HG03039 (cell line): ENCODE measurements around the gene GDAP1L1.
"Not testable (repeated sequence)": the region's sequence is repeated elsewhere in the genome, so short reads cannot be mapped to it uniquely, and the experiment has no call there.

Source experiments
- ATAC-seq: cut with Tn5 transposase; IDR thresholded peaks from one replicate; pipeline ENCODE4 v1.9.1; 2021; ENCODE audit warnings: mild to moderate bottlenecking, moderate library complexity; ENCODE audit not compliant: unreplicated experiment

GDAP1L1 gene

DNA sequence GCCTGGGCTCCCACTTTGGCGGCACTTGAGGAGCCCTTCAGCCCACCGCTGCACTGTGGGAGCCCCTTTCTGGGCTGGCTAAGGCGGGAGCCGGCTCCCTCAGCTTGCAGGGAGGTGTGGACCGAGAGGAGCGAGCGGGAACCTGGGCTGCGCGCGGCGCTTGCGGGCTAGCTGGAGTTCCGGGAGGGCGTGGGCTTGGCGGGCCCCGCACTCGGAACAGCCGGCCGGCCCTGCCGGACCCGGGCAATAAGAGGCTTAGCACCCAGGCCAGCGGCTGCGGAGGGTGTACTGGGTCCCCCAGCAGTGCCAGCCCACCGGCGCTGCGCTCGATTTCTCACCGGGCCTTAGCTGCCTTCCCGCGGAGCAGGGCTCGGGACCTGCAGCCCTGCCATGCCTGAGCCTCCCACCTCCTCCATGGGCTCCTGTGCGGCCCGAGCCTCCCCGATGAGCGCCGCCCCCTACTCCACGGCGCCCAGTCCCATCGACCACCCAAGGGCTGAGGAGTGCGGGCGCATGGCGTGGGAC, 52.0 kb downstream of the GDAP1L1 start:
- ATAC-seq, result not testable (repeated sequence)

DNA sequence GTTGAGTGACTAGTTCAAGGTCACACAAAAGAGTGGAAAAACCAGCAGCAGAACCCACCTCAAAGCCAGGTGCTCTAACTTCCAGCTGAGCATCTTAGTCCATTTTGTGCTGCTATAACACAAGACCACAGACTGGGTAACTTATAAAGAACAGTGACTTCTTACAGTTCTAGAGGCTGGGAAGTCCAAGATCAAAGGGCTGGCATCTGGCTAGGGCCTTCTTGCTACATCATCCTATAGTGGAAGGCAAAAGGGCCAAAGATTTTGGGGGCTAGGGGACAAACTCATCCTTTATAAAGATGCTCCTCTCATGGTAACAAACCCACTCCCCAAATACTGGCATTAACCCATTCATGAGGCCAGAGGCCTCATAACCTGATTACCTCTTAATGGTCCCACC, 54.2 kb downstream of the GDAP1L1 start:
- no peak for ATAC-seq

DNA sequence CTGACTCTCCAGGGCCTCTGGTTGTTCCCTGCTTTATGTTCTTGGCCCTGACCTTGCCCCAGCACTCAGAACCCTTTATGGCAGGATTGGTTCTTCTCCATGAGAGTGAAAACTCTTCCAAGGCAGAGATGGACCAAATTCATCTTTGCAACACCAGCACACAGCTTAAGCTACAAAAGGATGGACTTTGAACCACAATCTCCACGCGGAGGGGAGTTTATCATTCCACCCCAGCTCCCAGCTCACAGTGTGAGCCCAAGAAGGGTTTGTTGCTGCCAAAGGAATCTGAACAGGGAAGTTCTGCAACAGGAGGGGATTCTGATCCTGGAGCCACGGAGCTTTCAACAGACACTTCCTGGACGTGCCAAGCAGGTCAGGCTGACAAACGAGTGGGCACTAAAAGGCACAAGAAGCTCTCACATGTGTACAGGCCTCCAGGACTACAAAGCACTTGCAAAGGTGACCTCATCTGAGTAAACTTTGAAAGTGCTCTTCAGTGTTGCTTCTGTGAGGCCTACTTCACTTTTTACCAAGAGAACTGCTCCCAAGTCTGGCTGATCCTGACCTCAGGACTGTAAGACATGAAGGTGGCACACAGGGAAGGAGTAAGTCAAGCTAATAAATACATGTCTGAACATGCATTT, 55.0 kb downstream of the GDAP1L1 start:
- no peak for ATAC-seq

DNA sequence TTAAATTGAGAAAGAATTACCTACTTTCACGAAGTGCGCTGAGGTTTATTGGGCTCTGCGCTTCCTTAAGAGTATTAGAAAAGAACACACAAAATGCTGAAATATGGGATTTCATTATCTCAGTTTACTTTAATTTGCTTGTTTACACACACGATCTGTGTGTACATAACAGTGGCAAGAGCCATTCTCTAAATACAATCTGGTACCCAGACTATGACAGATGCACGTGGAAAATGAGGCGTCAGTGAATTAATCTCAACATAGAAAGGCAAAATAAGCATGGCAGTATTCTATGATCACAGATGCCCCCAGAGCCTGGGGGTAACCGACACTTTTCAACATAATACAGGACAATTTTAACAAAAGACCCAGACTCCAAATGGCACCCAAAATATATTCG, 55.6 kb downstream of the GDAP1L1 start:
- no peak for ATAC-seq

DNA sequence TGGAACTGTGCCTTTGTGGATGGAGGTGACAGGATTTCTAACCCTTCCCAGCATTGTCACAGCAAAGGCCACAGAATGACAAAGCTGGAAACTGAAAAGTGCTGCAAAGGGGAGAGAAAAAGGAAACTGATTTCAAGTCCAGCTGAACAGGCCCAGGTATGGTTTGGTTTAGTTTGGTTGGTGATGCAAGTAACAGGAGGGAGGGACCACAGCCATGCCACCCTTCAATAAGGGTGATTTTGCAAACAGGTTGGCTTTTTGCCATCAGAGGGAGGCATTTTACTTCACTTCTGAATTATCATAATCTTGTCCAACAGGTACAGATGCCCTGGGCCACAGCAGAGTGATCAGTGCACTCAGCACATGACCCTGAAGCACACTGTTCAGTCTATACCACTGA, 57.3 kb downstream of the GDAP1L1 start:
- ATAC-seq, result no peak

DNA sequence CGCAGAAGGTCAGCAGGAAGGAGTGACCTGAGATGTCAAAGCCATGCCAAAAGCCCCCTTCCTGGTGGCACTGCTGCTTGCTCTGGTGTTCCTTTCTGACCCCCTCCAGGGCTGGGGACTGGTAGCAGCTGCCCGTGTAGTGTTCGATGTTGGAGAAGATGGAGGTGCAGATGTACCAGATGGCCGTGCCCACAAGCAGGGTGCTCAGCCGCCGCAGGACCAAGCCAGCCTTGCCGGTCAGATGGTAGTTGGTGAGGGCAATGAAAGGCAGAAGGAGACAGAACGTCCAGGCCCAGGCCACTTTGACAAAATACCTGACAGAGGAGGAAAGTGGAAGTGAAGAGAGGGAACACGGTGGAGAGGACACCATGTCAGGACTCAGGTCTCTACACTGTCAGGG, 59.8 kb downstream of the GDAP1L1 start:
- ATAC-seq, result no peak

DNA sequence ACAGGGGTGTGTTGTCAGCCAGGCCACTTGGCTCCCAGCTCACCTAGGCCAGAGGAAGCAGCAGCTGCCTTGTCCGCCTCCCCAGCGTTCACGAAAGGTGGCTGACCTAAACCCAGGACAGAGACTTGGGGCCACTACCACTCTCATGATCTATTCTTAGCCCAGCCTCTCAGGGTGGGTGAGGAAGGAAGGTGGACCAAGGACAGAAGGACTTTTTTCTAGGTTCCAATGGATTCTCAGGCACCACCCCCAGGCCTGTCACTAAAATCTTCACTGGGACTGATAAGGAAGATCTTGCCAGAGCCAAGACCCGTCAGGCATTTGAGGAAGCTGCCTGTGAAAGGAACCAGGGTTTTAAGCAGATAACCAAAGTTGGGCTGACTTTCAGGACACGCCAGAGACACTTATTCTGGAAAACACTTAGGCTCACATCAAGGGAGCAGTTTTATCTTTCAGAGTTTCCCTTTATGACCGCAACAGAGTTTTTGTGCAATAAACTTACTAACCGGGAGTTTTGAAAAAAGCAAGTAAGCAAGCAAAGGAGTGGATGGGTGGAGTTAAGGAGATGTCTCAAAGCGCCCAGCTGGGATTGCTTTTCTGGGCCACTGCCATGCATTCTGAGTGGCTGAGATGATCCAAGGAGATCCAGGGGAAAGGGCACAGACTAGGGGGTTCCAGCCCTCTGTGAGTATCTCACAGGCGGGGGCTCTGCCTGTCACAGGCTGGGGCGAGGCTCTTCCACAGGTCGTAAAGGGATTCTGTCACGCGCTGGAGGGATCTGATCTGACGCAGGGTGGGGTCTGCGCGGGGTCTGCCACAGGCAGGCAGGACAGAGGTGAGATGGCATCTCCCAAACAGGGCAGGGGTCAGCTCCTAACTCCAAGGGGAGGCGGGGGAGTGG, 62.9 kb downstream of the GDAP1L1 start:
- no peak for ATAC-seq

DNA sequence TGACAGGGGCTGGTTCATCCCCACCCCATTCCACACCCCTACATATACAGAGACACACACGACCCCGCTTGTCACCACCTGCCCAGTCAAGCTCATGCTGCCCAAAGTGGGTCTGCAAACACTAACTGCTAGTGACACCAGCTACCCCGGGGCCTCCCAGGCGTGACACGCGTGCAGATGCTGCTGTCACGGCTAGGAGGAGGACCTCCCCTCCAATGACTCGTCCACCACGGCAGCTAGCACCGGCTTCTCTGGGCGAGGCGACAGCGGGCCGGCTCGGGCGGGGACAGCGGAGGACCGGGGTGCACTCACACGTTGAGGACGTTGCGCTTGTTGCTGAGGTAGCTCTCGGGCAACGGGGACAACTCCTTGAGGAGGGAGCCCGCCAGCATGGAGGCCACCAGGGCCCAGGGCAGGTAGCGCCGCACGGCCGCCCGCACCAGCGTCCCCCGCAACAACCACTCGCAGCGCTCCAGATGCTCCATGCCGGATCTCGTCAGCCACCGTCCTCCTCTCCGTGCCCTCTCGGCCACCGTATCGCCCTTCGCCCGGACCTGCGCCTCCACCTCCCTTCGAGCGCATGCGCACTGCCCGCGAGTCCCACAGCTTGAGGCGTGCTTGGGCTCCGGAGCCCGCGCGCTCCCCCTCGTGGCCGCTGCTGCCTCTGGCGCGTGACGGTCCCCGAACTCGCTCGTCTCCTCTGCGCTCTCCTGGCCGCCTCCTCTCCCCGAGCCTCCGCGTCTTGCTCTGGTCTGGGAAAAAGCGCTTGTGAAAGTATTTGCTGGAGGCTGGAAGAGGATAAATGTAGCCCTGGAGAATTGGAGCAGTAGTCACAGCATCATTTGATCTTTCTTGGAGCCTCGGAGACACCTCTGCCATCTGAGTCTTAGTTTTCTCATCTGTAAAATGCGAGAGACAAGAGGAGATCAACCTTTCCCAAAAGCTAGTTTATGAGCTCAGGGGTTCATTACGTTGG, 63.8 kb downstream of the GDAP1L1 start, which contains the start of gene FITM2:
FITM2 (minus strand) TSS at position 539 of the 976 bp plus-strand sequence; CDS start at position 485, 54 bp downstream.
- ATAC-seq, result peak; percentile 80

DNA sequence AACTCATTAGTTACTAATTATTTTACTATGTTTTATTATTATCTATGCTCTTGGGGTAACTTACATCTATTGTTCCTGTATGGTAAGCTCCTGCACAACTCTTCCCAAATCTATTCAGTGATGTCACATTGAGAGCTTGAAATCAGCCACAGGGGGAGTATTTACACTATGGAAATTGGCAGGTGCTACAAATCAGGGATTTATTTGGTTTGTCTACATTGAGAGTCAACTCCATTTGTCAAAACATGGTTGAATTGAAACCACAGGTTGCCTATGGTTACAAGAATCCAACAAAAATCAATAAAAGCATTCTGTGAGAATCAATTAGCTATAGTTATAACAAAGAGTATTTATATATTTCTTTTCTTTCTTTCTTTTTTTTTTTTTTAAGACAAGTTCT, 67.8 kb downstream of the GDAP1L1 start:
- no peak for ATAC-seq

DNA sequence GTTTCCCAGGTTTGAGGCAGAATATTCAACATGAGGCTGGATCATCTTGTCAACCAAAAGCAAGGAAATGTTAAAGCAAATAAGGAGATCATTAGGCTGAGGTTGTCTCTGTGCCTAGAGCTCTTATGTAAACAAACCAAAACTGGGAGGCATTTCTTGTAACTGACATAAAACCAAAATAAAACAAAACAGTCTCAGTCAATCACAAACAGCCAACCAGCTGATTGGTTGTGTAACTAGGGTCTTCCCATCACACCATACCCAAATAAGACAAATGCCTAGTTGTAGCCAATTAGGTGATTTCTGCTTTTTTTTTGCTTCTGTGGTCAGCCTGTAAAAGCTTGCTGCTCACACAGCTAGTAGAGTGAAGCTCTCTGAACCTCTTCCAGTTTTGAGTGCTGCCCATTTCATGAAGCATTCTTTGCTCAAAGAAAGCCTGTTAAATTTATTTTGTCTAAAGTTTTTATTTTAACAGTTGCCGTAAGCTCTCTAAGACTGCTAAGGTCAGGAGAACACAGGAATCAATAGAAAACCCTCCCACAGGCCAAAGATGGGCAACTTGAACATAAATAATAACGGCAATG, 72.8 kb downstream of the GDAP1L1 start:
- ATAC-seq, result no peak

DNA sequence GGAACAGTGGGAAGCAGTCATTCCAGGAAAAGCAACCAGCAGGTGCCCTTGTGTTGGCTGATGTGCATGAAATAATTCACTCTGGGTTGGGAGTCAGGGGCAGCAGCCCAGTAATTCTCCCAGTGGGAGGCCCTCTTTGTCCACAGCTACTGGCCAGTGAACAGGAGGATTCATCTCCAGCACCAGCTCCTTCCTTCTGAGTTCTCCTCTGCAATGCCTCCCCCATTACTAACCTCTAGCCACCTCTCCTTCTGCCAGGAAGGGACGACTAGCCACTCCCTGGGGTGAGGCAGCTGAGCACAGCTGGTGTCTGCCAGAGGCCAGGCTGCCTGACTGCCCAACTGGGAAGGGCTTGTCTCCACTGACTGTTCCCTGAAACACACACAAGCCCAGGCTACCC, 77.2 kb downstream of the GDAP1L1 start:
- ATAC-seq, result no peak

DNA sequence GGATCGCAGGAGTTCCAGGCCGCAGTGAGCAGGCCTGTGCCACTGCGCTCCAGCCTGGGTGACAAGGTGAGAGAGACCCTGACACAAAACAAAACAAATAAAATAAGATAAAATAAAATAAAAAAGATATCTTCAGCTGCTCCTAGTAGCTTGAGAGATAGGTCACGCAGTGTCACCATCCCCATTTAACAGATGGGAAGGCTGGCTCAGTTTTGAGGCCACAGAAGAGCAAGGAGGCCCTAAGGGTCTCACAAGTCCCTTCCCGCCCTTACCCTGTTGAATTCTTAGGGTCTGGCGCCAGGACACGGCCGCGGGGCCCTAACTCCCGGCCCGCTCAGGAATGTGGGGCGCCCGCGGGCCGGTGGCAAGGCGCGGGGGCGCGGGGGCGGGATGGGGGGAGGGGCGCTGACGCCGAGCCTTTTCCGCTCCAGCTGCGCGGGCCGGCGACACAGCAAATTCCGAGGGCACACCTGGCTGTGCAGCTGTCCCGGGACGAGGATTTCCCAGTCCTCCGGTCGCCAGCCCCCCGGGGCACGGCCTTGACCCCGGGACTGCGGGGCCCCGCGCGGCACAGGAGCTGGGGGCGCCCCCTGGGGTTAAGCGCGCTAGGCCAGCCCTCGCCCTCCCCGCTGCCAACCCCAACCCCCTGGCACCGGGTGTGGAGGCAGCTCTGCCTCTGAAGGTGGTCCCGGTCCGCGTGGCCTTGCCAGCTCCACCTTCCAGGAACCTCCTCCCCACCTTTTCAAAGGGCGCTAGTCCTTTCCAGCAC, 79.5 kb downstream of the GDAP1L1 start:
- ATAC-seq, result no peak

DNA sequence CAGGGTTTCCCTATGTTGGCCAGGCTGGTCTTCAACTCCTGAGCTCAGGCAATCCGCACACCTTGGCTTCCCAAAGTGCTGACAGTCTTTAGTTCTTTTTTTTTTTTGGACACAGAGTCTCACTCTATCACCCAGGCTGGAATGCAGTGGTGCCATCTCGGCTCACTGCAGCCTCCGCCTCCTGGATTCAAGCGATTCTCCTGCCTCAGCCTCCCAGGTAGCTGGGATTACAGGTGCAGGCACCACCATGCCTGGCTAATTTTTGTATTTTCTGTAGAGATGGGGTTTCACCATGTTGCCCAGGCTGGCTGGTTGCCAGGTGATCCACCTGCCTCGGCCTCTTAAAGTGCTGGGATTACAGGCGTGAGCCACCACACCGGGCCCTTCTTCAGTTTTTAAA, 80.6 kb downstream of the GDAP1L1 start:
- not testable (repeated sequence) for ATAC-seq

DNA sequence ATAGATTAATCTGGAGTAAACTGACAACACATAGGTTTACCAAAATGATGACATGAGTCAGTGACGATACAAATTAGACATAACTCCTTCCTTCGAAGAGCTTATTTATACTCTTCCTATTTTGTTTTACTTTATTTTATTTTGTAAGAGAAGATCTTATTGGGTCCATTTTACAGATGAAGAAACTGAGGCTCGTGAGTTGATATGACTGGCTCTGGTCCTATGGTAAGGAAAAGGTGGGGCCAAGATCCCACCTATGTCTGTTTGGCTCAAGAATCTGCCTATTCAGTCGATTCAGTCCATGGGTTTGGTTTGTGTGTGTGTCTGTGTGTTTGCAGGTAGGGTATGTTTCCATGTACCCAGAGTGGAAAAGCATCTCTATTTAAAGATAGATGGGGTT, 81.3 kb downstream of the GDAP1L1 start:
- no peak for ATAC-seq
